ENCODE data around the gene LRRC23.
A peak's percentile ranks its signal among the peaks of the same experiment; 100 is the strongest.

DNA sequence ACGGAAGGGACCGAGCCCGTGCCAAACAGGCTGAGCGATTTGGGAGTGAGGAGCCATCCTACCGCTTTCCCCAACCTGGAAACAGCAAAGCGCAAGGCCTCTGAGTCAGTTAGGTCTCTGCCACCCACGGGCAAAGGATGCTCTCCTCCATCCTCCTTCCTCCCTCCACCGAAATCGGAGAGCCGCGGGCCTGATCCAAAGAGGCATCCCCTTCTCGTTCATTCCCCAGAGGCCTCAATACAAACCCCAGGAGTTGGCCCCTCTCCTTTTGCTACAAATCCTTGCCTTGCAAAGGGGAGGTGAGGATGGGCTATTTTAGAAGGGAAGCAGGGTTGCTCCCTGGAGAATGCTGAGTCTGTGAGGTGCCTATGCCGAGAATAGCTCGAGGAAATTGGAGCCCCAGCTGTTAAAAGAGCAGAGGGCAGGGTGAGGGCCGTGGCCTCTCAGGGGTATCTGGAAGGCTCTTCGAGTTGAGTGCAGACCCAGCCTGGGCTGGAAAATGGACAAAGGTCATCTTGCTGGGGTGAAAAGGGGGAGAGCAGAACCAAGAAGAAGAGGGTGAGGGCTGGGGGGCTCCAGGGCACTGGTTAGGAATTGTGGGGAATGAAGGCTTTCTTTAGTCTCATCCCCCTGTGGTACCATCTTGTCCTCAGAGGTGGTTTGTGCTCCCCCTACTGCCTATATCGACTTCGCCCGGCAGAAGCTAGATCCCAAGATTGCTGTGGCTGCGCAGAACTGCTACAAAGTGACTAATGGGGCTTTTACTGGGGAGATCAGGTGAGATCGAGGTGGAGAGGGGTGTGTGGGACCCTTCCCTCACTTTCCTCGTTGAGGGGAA is 36.2 kb upstream of the LRRC23 start:
- TF ChIP-seq, protein P1, sequence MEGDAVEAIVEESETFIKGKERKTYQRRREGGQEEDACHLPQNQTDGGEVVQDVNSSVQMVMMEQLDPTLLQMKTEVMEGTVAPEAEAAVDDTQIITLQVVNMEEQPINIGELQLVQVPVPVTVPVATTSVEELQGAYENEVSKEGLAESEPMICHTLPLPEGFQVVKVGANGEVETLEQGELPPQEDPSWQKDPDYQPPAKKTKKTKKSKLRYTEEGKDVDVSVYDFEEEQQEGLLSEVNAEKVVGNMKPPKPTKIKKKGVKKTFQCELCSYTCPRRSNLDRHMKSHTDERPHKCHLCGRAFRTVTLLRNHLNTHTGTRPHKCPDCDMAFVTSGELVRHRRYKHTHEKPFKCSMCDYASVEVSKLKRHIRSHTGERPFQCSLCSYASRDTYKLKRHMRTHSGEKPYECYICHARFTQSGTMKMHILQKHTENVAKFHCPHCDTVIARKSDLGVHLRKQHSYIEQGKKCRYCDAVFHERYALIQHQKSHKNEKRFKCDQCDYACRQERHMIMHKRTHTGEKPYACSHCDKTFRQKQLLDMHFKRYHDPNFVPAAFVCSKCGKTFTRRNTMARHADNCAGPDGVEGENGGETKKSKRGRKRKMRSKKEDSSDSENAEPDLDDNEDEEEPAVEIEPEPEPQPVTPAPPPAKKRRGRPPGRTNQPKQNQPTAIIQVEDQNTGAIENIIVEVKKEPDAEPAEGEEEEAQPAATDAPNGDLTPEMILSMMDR (IDR thresholded peaks at IDR 0.05), result peak; percentile 35
- TF ChIP-seq EZH2phosphoT487 (IDR thresholded peaks at IDR 0.05), result no peak

Measured in neural progenitor cell (in vitro differentiated cells).